VCaP (cell line): Measurements from ENCODE around the gene TTC33.

ENCODE experiments used
- H3K27ac ChIP-seq: fragments of 450-650 bp; 2 replicates; pipeline ENCODE4 v1.5.1; 2017
- CTCF ChIP-seq: fragments of 450-650 bp; conservative IDR thresholded peaks from 2 replicates; pipeline ENCODE4 v1.5.1; 2017; ENCODE audit warnings: mild to moderate bottlenecking, moderate library complexity

Gene TTC33

DNA sequence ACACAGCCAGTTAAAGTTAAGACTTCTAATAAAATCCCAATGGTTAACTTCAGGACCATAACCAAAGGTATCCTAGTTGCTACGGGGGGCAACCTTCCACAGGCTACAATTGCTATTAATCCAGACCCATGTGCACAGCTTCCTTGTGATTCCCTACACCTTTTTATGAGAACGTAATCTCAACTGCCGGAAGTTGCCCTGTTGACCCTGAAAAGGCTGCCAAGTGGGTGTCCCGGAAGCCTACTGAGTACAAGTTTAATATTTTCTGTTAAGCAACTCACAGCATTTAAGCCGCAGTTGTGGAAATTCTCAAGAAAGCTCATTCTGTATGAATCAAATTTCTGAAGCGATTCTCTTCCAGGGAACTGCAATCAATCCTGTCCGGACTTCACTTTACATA, 124.5 kb downstream of the TTC33 start:
- no peak overlapping the region for H3K27ac ChIP-seq
- TF ChIP-seq CTCF = no peak

DNA sequence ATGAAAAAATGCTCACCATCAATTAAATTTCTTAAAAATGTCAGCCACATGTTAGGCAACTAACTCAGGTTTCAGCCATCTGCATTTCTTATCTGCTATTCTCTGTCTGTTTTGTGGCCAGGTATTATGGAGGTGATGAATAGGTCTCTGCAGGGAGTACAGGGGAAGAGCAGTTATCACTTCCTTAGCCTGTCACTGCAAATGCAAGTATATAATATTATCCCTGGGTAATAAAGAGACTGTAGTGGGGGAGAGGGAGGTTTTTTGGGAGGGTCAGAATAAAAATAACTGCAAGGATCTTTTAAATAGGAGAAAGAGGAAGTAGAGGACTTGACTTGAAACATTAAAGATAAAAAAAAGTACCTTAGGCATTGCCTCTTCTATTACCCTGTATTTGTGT, 125.6 kb downstream of the TTC33 start:
- no peak for TF ChIP-seq CTCF

GRCh38 chr5:40628407-40628806, 127.4 kb downstream of the TTC33 start:
- H3K27ac ChIP-seq = no peak overlapping the region
- no peak for TF ChIP-seq CTCF

More for the DNA sequence above, 125.6 kb downstream of the TTC33 start:
- no peak overlapping the region for H3K27ac ChIP-seq

GRCh38 chr5:40627706-40628105, 128.1 kb downstream of the TTC33 start:
- no peak for TF ChIP-seq CTCF
- no peak overlapping the region for H3K27ac ChIP-seq

- no peak overlapping the region for H3K27ac ChIP-seq
- no peak for TF ChIP-seq CTCF
Measured at GRCh38 chr5:40626801-40627200, 129.0 kb downstream of the TTC33 start.

GRCh38 chr5:40623480-40624420, 132.0 kb downstream of the TTC33 start:
- H3K27ac ChIP-seq = no peak overlapping the region
- TF ChIP-seq CTCF = no peak

- H3K27ac ChIP-seq = no peak overlapping the region
- no peak for TF ChIP-seq CTCF
Measured at GRCh38 chr5:40622463-40623252, 133.1 kb downstream of the TTC33 start.
